ENCODE results near the gene KIZ. TPM values are rescaled to one million over a fixed set of nuclear protein-coding genes. Genes with fewer than 3 reads are reported as not detected.

Gene KIZ
- total RNA-seq, 1 experiment from 2014 or later: 15.7 TPM

- DNase-seq (ENCODE audit: extremely low read depth, low read depth): no peak
These were observed 22.1 kb upstream of the KIZ start for GRCh38 chr20:21103582-21104465.

- DNase-seq (ENCODE audit: extremely low read depth, low read depth): no peak
These were observed 21.5 kb upstream of the KIZ start for GRCh38 chr20:21104466-21104761.

GRCh38 chr20:21104921-21105320 lies 21.0 kb upstream of the KIZ start:
- DNase-seq (ENCODE audit: extremely low read depth, low read depth): no peak

- DNase-seq (ENCODE audit: extremely low read depth, low read depth): no peak
These were observed 20.3 kb upstream of the KIZ start for GRCh38 chr20:21105429-21106170.

GRCh38 chr20:21106171-21107017 lies 19.5 kb upstream of the KIZ start, which contains the start of gene LINC00237:
Gene LINC00237, minus strand, starts transcription at chr20:21106358.
- no peak for DNase-seq (ENCODE audit: extremely low read depth, low read depth)

GRCh38 chr20:21109144-21109543 lies 16.7 kb upstream of the KIZ start:
- no peak for DNase-seq (ENCODE audit: extremely low read depth, low read depth)

GRCh38 chr20:21110811-21111210 lies 15.1 kb upstream of the KIZ start:
- no peak for DNase-seq (ENCODE audit: extremely low read depth, low read depth)

- DNase-seq (ENCODE audit: extremely low read depth, low read depth): no peak
These were observed 14.5 kb upstream of the KIZ start for GRCh38 chr20:21111416-21111815.

- DNase-seq (ENCODE audit: extremely low read depth, low read depth): no peak
These were observed 12.2 kb upstream of the KIZ start for GRCh38 chr20:21113697-21114096.

GRCh38 chr20:21114584-21114983 lies 11.3 kb upstream of the KIZ start:
- no peak for DNase-seq (ENCODE audit: extremely low read depth, low read depth)

- no peak for DNase-seq (ENCODE audit: extremely low read depth, low read depth)
These were observed 8.4 kb upstream of the KIZ start for GRCh38 chr20:21117521-21117920.

- no peak for DNase-seq (ENCODE audit: extremely low read depth, low read depth)
These were observed 7.7 kb upstream of the KIZ start for GRCh38 chr20:21118138-21118537.

GRCh38 chr20:21118782-21119181 lies 7.1 kb upstream of the KIZ start:
- DNase-seq (ENCODE audit: extremely low read depth, low read depth): no peak

- no peak for DNase-seq (ENCODE audit: extremely low read depth, low read depth)
These were observed 1.7 kb upstream of the KIZ start for GRCh38 chr20:21124190-21124589.

GRCh38 chr20:21125072-21125848 lies 622 bp upstream of the KIZ start:
- DNase-seq (ENCODE audit: extremely low read depth, low read depth): peak; percentile 57

GRCh38 chr20:21126581-21126870 lies 644 bp downstream of the KIZ start:
- no peak for DNase-seq (ENCODE audit: extremely low read depth, low read depth)

GRCh38 chr20:21127201-21127981 lies 1.5 kb downstream of the KIZ start:
- no peak for DNase-seq (ENCODE audit: extremely low read depth, low read depth)

- no peak for DNase-seq (ENCODE audit: extremely low read depth, low read depth)
These were observed 4.0 kb downstream of the KIZ start for GRCh38 chr20:21129861-21130260.

- no peak for DNase-seq (ENCODE audit: extremely low read depth, low read depth)
These were observed 7.5 kb downstream of the KIZ start for GRCh38 chr20:21133404-21133803.

Data from NCI-H460 (cell line).